HL-60/S4 treated with retinoic acid at 250 ng/mL for 4 days and 3 days (cell line): ENCODE measurements around the gene PAK1.

Experiments
- in situ Hi-C: fragments of 300-500 bp; cut with MboI; formaldehyde crosslinking; loops from 2 replicates; pipeline ENCODE4 v1.7.0; 2022; ENCODE audit warnings: low sequenced_read_pairs

The PAK1 gene

GRCh38 chr11:77377734-77378133 is 96.2 kb downstream of the PAK1 start:
- in situ Hi-C loops: no loop called here

DNA sequence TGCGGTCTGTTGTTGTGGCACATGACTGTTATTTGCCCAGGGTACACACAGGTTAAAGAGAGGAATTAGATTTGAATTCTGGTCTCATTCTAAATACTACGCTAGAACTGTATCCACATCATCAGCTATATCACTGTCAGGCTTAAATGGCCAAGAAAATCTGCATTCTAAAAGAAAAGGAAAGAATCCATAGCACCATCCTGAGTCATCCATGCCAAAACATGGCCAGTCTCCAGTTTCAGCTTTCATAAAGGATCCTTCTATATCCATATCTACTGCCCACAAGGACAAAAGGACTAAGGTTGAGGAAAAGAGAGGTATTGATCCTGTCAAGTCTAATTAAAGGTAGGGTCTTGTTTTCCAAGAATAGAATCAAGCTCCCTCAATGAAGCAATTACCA is 98.8 kb downstream of the PAK1 start:
- in situ Hi-C loops: no loop called here

DNA sequence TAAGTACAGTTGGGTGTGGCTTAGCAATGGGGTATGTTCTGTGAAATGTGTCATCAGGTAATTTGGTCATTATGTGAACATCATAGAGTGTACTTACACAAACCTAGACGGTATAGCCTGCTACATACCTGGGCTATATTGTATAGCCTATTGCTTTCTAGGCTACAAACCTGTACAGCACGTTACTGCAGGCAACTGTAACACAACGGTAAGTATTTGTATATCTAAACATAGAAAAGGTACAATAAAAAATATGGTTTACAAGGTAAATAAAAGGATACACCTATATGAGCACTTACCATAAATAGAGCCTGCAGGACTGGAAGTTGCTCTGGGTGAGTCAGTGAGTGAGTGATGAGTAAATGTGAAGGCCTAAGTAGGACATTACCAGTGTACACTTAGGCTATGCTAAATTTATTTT is 99.3 kb downstream of the PAK1 start:
- in situ Hi-C loops: no loop called here

DNA sequence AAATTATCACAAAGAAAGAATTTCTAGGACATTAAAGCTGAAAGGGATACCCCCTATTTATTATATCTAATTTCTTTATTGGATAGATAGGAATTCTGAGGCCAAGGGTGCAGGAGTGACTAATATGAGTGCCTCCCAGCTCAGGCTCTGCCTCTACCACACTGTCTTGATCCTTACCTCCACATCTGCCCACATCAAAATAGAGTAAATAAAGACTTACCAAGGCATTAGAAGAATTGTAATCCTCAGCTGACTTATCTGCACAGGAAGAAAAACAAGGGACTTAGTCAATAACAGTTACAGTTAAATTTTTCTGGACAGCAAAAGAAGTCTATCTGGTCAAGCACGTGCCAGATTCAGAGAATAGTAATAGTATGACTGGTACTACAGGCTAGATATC is 99.8 kb downstream of the PAK1 start:
- in situ Hi-C loops: no loop called here

DNA sequence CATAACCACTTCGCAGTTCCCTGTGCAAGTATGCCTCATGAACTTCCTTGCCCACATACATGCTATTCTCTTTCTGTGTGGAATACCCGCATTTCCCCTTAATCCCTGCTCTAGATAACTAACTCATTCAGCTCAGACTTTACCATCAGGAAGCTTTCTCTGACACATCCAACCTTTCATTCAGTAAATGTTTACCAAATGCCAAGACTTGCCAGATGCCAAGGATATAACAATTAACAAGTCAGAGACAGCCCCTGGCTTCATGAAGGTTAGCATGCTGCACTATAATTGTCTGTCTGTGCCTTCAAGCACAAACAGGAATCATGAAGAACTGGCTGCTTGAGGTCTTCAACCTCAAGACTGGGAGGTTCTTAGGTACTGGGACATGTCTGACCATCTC is 101.2 kb downstream of the PAK1 start:
- in situ Hi-C loops: no loop called here

GRCh38 chr11:77371646-77372045 is 102.2 kb downstream of the PAK1 start:
- in situ Hi-C loops: no loop called here

DNA sequence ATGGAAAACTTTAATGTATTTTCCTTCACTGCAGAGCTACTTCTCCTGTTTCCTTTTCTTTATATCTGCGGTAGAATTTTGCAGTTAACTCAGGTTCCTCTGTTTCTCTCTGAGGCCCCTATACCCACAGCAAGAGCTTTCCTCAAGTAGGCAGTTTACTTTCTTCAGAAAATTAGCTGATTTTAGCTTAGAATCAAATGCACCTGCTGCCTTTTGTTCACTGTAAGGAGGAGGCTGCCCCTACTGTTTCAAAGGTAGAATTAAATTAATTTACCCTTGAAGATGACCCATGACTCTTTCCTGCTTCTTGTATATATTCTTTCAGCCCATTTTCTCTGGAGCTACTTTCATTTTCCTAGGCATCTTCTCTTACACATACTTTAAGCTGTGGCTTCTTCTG is 103.7 kb downstream of the PAK1 start:
- in situ Hi-C loops: no loop called here

GRCh38 chr11:77361184-77361583 is 112.7 kb downstream of the PAK1 start:
- in situ Hi-C loops: no loop called here

- in situ Hi-C loops: no loop called here
Measured at GRCh38 chr11:77359481-77359880, 114.4 kb downstream of the PAK1 start.

GRCh38 chr11:77353131-77353530 is 120.8 kb downstream of the PAK1 start:
- in situ Hi-C loops: no loop called here

GRCh38 chr11:77351281-77351886 is 122.5 kb downstream of the PAK1 start:
- in situ Hi-C loops: no loop called here

GRCh38 chr11:77347948-77348347 is 125.9 kb downstream of the PAK1 start:
- in situ Hi-C loops: no loop called here

DNA sequence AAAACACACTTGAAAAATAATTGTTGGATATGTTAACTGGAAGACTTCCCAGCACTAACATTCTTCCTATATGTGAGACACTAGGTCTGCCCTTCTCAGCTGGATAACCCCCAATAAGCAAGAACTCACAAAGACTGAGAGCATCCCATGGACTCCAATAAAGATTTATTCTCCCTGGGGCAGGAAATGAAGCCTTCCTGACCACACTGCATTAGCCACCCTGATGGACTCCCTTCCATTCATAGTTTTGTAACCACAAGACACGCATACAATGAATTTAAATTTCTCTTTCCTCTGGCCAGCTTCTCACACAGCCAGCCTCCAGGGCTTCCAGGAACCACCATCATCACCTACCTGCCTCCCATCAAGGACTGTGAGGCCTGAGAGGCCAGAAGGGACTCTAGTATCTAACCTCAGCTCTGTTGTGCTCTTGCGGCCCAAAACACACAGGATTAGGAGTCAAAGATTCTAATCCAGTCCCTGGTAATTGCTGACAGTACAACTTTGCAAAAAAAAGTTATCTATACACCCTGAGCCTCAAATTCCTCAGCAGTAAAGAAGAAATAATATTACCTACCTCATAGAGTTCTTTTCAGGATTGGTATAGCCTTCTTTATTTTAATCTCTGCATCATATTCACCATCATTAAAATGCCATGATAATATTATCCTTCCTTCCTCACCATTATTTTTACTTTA is 126.8 kb downstream of the PAK1 start:
- in situ Hi-C loops: no loop called here

GRCh38 chr11:77345621-77346020 is 128.3 kb downstream of the PAK1 start:
- in situ Hi-C loops: no loop called here

GRCh38 chr11:77340501-77340900 is 133.4 kb downstream of the PAK1 start:
- in situ Hi-C loops: no loop called here

DNA sequence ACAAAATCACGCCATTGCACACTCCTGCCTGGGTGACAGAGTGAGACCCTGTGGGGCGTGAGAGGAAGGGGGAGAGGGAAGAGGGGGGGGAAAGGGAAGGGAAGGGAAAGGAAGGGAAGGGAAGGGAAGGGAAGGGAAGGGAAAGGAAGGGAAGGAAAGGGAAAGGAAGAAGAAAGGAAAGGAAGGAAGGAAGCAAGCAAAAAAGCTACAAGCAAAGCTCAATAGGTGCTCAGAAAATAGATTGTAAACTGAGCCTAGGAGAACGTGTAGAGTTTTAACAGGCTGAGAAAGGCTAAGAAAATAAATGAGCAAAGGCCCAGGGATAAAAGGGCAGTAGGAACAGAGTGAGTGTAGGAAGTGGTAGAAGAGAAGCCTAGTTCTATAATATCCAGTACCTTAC is 141.6 kb downstream of the PAK1 start:
- in situ Hi-C loops: no loop called here

DNA sequence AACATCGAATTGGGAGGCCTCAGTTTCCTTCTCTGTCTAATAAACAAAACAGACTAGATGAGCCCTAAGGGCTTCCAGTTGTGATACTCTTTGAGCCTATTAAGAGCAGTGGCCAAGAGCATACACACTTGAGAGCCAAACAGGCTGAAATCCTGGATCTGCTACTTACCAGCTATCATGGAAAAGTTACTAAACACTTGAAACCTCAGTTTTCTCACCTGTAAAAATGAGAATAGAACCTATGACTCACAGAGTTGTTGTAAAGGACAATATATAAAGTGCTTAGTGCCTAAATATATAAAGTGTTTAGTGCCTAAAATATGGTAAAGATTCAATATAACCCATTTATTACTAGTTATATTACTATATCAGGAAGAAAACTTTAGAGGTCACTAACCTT is 148.7 kb downstream of the PAK1 start:
- in situ Hi-C loops: no loop called here

- in situ Hi-C loops: no loop called here
Measured at GRCh38 chr11:77324508-77324907, 149.4 kb downstream of the PAK1 start.

- in situ Hi-C loops: no loop called here
Measured at GRCh38 chr11:77322926-77323590, 150.8 kb downstream of the PAK1 start.

- in situ Hi-C loops: no loop called here
Measured at GRCh38 chr11:77322506-77322905, 151.4 kb downstream of the PAK1 start.

- in situ Hi-C loops: no loop called here
Measured at GRCh38 chr11:77320351-77320750, 153.5 kb downstream of the PAK1 start.

DNA sequence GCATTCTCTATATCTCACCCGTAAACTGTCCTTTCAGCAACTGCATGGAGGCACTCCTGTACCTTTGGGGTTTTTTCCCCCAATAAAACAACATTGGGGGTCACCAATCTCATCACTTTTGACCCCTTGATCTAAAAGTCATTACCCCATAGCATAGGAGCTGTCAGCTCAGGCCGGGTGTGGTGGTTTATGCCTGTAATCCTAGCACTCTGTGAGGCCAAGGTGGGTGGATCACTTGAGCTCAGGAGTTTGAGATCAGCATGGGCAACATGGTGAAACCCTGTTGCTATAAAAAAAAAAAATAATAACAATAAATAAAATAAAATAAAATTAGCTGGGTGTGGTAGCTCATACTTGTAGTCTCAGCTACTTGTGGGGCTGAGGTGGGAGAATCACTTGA is 155.3 kb downstream of the PAK1 start:
- in situ Hi-C loops: no loop called here
